ENCODE results near the gene COX7A2L. TPM values are rescaled to one million over a fixed set of nuclear protein-coding genes. Genes with fewer than 3 reads are reported as not detected.
A peak's percentile ranks its signal among the peaks of the same experiment; 100 is the strongest.
"Not testable (repeated sequence)": the region's sequence is repeated elsewhere in the genome, so short reads cannot be mapped to it uniquely, and the experiment has no call there.

COX7A2L gene
- total RNA-seq, 1 donor from 2014 or later: 233 TPM

GRCh38 chr2:42368817-42369531, 8.0 kb upstream of the COX7A2L start:
- DNase-seq (ENCODE audit: low read depth, low spot score): peak; percentile 19

DNA sequence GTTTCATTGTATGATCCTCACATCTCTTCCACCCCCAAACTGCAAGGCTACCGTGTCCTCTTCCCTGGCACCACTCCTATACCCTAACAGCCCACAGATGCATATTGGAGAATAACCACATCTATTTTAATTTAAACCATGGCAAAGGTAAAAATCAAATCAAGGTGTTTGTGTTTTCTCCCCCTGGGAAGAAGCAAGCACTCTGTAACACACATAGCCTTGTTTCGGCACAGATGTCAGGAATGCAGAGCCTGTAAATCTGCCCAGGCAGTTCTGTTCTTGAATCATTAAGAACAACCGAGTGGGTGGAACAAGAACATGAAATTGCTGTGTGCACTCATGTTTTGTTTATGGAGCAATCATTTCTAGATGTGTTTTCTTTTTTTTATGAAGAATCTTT, 6.8 kb upstream of the COX7A2L start:
- no peak for DNase-seq (ENCODE audit: low read depth, low spot score)

GRCh38 chr2:42366411-42366810, 5.4 kb upstream of the COX7A2L start:
- DNase-seq (ENCODE audit: low read depth, low spot score): no peak

- DNase-seq (ENCODE audit: low read depth, low spot score): no peak
These were observed 3.6 kb upstream of the COX7A2L start for GRCh38 chr2:42364658-42365057.

DNA sequence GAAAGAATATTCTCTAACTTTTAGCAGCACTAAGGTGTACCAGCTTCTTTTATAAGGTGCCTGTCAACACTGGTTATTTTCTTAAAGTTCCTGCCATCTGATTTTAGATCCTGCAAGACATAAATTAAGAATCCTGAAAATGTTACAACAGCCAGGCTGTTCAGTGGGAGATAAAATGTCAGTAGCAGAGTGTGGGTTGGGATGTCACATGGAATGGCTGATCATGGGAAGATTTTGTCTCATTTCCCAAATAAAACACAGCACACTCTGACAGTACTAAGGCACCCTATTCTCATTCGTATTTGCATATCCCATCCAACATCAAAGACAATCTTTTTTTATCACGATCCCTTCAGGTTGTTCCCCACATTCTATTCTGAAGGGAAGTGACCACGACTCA, 2.4 kb upstream of the COX7A2L start:
- no peak for DNase-seq (ENCODE audit: low read depth, low spot score)

GRCh38 chr2:42361728-42362283, 789 bp upstream of the COX7A2L start:
- no peak for DNase-seq (ENCODE audit: low read depth, low spot score)

DNA sequence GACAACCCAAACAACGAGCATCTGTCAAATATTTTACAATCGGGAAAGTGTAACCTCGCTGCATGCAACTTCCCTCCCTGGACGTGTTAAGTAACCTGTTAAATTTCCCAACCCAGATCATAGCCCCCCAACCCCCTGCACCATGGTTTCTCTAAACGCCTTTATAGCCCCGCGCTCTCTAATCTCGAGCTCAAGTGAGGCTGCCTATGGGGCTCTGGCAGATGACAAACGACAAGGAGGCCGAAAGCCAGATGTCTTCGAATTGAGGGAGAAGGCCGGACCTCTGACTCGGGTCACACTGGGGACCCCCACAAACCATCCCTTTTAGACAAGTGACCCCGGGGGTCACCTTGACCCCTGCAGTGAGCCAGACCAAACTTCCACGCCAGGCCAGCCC, 526 bp downstream of the COX7A2L start:
- no peak for DNase-seq (ENCODE audit: low read depth, low spot score)

DNA sequence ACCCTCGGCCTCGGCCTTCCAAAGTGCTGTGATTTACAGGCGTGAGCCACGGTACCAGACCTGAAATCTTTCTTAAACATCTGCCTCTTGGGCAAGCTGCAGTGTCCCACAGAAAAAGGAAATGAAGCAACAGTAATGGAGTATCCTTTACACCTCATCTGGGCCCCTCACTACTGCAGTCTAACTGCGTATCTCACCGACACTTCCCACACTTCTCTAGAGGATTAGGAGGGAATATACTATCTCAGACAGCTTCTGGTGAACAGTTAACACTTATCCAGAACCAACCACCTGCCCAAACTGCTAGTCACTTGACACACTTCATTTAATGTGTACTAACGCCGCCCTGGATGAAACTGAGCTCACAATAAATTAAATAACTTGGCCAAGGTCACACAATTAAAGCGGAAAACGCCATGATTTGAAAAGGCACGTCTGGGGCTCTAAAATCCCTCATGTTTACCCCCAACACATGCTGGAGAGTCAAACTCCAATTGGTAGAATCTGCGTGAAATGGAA, 993 bp downstream of the COX7A2L start:
- DNase-seq (ENCODE audit: low read depth, low spot score): no peak

DNA sequence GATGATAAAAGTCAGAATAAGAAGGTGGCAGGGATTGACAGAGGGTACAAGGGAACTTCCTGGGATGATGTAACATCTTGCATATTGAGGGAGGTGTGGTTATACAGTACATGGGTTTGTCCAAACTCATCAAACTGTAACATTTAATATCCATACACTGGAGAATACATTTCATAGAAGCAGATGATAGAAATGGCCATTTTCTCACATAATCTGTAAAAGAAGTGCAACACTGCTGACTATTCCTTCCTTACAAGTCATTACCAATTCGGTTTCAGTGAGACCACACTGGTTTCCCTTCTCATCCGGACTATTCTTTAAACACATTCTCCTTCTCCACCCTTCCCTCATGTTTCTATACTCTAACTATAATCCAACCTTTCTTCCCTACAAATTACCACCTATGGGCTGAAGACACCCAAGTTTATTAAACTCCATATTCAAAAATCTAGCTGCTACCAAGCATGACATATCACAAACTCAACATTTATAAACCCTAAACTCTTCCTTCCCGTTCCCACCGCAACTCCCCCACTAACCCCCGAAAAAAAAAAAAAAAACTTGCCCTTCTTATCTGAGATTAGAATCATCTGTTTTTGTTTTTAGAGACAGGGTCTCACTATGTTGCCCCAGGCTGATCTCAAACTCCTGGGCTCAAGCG, 1.6 kb downstream of the COX7A2L start:
- no peak for DNase-seq (ENCODE audit: low read depth, low spot score)

- no peak for DNase-seq (ENCODE audit: low read depth, low spot score)
These were observed 7.1 kb downstream of the COX7A2L start for GRCh38 chr2:42353792-42354429.

DNA sequence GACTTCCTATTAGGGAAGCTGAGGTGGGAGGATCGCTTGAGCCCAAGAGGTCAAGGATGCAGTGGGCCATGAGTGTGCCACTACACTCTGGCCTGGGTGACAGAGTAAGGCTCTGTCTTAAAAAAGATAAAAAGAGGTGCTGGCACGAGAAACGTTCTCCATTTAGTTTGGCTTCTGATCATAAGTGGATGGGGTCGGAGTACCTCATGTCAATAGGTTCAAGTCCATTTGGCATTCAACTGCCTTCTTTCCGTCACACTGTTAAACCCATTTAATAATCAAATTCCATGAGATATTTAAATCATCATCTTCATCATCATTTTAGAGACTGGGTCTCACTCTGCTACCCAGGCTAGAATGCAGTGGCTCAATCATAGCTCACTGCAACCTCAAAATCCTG, 9.2 kb downstream of the COX7A2L start:
- DNase-seq (ENCODE audit: low read depth, low spot score): no peak

DNA sequence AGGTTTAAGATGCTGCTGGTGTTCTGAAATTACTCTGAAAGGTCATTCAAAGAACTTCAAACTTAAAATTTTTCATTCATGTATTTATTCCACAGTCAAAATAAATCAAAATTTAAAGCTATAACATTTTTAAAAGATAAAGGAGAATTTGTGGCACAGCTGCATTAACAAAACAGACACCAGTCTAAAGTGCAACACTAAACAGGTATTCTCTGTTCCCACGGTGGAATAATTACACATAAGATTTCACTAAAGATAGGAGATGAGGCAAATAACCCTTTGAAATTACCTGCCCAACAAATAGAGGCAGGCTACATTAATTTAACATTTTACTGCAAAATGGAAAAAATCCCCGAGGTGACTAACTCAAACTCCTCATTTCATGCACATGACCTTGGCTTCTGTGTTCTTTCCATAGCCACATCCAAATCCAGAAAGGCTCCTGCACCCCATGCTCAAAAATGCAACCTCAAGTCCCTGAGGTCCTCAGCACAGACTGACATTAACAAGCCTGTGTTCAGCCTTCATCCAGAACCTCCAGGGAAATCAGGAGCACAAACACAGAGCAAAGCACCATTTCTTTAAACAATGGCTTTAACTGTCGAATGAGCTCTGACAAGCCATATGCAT, 10.5 kb downstream of the COX7A2L start:
- DNase-seq (ENCODE audit: low read depth, low spot score): no peak

DNA sequence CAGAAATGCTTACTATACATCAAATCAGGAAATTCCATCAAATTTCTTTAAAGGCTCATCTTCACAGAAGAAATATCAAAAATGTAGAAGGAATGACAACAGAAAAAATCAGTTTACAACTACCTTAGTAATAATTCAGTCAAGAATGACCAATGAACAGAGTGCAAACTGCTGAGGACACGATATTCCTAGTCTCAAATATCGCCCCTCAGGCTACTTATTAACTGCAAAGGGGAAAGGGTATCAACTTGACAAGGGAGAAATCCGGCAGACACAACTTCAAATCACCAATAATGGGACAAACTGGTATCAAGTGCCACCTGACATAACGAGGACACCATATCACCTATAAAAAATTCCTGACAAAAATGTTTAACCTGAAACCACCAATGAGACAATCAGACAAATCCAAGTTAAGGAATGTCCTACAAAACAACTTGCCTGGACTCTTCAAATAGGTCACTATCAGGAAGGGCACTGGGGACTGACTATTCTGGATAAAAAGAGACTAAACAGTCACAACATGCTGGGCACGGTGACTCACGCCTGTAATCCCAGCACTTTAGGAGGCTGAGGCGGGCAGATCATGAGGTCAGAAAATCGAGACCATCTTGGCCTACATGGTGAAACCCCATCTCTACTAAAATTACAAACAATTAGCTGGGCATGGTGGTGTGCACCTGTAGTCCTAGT, 12.8 kb downstream of the COX7A2L start:
- no peak for DNase-seq (ENCODE audit: low read depth, low spot score)

- DNase-seq (ENCODE audit: low read depth, low spot score): not testable (repeated sequence)
These were observed 13.5 kb downstream of the COX7A2L start for GRCh38 chr2:42347518-42347917.

GRCh38 chr2:42346856-42347255, 14.2 kb downstream of the COX7A2L start:
- not testable (repeated sequence) for DNase-seq (ENCODE audit: low read depth, low spot score)

GRCh38 chr2:42345986-42346385, 15.0 kb downstream of the COX7A2L start:
- DNase-seq (ENCODE audit: low read depth, low spot score): no peak

DNA sequence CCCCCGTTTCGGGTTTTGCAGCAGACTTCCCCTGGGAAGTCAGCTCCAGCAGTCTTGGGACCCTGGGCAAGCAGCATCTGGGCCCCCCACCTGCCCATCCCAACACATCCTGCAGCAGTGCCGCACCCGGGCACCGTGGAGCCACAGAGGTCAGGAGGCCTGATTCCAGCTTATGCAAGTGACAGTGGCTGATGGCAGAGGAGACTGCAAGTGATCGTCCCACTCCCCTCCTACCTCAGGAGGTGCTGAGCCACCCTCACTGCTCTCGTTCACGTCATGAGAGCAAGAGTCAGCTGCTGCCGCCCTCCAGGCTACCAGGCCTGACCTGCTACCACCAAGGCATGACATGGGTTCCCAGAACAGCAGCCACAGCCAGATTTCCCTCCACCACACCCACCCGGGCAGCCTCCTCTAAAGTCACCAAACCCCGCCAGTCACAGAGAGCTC, 18.2 kb downstream of the COX7A2L start:
- DNase-seq (ENCODE audit: low read depth, low spot score): no peak

DNA sequence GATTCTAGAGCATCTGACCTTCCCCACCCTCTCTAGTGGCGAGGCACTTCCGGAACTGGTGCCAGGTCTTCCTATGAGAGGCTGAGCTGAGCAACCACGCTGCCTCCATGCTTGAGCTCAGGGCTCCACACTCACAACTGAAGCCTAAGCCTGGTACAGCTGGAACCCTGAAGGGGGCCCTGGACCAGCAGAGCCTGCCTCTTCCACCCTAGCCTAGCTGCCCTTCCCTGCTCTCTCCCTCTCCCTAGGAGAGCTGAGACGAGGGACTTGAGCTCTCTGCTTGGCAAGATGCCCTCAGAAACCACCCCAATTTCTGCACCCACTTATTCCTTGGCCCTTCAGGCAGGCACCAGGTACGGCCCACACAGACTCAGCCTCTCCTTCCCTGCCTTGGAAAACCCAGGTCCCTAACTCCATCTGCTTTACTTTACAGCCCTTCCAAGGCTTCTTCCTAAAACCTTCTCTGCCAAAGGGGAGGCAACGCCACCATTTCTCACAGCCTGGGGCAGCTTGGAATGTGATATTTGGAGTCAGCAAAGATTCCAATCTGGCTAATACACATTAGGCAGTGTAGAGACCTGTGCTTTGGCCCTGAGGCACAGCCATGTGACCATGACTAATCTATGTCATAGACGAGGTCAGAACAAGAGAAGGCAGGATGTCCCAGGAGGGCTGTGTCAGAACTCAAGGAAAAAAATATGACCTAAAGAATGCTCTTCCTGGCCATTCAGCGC, 18.8 kb downstream of the COX7A2L start:
- DNase-seq (ENCODE audit: low read depth, low spot score): peak; percentile 24

GRCh38 chr2:42340938-42341636, 19.9 kb downstream of the COX7A2L start:
- no peak for DNase-seq (ENCODE audit: low read depth, low spot score)
